Effector CD4-positive, alpha-beta T cell (primary cell): ENCODE results near the gene LIPE.
"Not testable (repeated sequence)": the region's sequence is repeated elsewhere in the genome, so short reads cannot be mapped to it uniquely, and the experiment has no call there.

Source experiments
- DNase-seq: peaks from one replicate; pipeline ENCODE4 v3.0.0-alpha.2; 2020

Gene LIPE

GRCh38 chr19:42448306-42448705 is 21.1 kb upstream of the LIPE start:
- not testable (repeated sequence) for DNase-seq

GRCh38 chr19:42445948-42446347 is 18.8 kb upstream of the LIPE start:
- no peak for DNase-seq

DNA sequence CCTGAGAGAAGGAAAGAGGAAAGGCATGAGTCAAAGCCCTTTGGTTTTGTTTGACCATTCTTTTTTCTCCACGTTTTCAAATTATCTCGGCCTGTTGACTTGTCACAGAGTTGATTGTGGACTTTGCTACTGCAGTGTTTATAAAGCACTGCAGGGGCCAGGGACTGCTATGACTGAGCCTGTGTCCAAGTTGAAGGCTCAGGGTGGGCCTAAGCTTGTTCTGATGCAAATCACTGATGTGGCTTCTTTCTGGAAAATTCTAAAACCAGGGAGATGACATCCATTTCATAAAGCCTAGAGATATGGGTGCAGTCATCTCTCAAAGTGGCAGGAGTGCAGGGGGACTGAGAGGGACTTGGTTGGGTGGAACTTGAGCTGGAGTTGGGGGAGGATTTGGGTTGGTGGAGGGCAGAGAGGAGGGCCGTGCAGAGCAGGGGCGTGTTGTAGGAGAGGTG is 16.8 kb upstream of the LIPE start:
- no peak for DNase-seq

GRCh38 chr19:42442833-42443232 is 15.6 kb upstream of the LIPE start, which contains the start of gene CXCL17:
TSS of gene CXCL17 (minus strand) at chr19:42442946. CDS start at chr19:42442832, 114 bp downstream.
- no peak for DNase-seq

DNA sequence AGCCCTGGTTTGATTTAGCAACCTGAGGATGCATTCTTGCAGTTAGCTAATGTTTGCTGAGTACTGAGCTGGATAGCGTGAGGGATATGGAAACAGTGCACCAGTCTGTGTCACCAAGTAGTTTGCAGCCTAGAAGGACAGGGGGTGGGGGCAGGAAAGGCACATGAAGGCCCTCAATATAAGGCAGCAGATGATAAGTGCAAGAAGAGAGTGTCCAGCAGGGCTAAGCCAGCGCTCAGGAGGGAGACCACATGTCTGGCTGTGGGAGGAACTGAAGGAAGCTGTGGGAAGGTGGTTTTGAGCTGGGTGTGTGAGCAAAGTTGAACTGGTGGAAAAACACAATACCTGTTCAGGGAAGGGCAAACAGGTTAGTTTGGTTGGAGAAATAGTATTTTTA is 13.9 kb upstream of the LIPE start:
- no peak for DNase-seq

GRCh38 chr19:42440357-42441048 is 13.3 kb upstream of the LIPE start:
- peak; percentile 74 for DNase-seq

DNA sequence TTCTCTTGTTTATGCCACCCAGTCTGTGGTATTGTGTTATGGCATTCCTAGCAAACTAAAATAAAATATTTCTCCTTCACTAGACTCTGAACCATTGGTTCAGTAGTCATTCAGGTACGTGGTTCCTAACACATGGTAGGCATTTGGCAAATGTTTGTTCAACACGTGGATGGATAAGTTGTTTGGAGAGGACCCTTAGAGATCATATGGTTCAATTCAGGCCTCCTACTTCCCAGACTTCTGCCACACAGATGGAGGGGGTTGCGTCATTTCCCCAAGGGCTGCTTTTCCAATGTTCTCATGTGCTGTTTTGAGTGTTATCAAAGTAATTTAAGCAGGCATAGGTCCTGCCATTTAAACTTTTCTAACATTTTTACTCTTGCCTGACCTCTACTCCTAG is 8.8 kb upstream of the LIPE start:
- no peak for DNase-seq

DNA sequence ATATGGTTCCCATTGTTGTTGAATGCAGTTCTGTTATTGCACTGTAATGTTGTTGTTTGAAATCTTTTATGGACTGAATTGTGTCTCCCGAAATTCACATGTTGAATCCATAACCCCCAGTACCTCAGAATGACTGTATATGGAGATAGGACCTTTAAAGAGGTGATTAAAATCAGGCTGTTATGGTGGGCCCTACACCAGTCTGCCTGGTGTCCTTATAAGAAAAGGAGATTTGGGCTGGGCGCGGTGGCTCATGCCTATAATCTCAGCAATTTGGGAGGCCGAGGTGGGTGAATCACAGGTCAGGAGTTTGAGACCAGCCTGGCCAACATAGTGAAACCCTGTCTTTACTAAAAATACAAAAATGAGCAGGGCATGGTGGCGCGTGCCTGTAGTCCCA is 8.1 kb upstream of the LIPE start:
- no peak for DNase-seq

GRCh38 chr19:42433503-42434260 is 6.5 kb upstream of the LIPE start:
- peak; percentile 57 for DNase-seq

GRCh38 chr19:42431486-42431885 is 4.3 kb upstream of the LIPE start:
- no peak for DNase-seq

GRCh38 chr19:42428676-42429075 is 1.5 kb upstream of the LIPE start:
- DNase-seq: no peak

- no peak for DNase-seq
Measured at GRCh38 chr19:42426643-42427042, 545 bp downstream of the LIPE start.

DNA sequence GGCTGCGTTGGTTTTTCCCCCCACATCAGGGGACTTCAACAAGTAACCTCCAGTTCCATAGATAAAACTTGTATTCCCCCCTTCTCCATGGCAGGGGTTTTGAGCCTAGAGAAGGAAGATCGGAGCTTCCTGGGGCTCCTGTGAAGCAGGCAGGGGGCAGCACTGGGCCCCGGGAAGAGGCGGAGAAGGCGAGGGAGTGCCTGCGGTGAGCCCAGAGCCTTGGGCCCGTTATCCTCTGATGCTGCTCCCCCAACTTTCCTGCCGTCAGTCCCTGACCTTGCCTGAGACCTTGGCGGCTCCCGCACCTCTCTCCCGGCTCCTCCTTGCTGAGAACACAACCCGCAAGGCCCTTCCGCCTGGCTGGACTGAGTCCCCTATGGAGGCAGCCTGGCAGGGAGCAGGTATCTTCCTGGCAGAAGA is 2.5 kb downstream of the LIPE start:
- DNase-seq: no peak

- no peak for DNase-seq
Measured at GRCh38 chr19:42424345-42424707, 2.9 kb downstream of the LIPE start.

DNA sequence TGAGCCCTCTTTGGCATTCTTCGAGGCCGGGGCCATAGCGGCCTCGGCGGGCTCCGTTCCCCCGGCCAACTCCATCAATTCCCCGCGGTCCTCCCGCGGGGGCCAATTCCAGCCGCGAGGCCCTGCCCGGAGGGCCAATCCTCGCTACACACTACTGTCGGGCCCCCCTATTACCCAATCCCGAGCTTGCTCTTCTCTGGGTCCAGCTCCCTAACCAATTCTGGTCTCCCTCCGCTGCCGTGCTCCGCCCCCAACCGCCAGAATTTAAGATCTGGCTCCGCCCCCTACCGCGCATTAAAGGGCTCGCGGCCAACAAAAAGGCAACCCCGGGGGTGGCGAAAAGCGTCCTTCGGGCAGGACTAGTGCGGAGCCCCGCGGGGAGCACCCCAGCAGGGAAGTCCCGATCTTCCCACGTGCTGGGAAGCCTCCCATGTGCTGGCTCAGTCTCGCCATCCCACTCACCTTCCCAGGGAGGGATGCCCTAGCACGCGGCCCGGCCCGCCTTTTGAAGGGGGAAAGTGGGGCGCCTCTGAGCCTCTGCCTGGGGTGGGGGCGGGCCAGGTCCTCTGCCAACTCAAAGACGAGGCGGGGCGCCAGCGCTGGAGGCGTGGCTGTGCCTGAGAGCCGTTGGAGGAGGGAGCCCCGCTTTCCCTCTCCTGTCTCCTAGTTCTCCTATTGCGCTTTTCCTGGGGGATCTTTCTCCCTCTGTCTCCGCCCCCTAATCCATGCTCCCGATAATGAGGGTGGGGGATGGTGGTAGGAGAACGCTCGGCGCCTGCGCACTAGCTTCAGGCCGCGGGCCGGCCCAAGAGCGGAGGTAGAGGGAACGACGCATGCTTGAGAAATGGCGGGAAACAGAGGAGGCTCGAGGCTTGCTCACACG is 3.5 kb downstream of the LIPE start:
- DNase-seq: peak; percentile 88

DNA sequence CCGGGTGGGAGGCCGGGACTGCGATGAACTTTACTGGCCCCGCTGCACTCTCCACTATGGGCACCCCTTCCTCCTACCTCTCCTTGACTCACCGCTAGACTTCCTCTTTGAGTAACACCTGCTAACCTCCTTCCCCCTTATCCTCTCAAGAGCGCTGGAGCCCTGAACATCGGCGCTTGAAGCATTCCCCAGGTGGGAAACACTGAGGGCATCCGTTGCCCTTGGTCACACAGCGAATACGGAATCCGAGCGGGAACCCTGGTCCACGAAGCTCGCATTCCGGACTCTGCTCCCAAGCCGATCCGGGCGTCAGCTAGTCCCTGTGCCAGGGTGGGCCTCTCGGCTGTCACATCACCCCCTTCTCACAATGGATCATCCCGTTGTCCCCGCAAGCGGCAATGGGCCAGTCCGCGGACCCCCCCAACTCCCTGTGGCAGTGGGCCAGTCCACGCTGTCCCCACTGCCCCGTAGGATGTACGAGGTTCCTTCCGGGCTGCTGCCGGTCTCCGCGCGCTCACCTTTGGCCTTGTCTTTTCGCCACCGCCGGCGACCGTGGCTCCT is 4.2 kb downstream of the LIPE start:
- peak; percentile 44 for DNase-seq

DNA sequence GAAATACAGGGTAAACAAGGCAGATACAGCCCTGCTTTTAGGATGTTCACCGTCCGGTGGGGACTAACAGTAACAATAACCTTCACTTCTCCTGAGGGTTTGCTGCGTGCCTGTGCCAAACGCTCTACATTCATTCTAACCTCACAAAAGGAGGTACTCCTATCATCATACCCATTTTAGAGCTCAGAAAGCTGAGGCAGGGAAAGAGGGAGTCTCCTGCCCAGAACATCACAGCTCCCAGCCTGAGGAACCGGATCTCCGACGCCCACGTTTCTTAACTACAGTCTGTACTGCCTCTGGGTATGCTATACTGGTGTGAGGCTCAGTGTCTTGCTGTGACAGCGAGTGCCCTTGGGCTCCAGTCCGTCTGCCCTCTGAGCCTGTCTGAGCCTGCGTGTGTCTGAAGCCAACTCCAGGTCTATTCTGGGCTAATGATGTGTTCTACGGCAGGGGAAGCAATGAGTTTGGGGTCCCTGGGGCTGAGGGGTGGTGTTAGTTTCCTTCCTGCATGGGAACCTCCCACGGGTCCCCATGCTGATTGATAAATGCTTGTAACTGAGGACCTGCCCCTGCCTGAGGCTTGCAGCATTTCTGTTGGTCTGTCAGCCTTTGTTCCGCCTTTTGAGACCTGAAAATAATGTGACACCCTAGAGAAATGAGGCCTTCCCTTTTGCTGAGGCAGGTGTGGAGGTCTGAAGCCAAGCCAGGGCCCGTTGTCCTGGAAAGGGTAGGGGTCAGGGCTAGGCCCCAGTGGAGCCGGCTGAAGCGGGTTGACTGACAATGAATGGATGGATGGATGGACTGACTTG is 4.9 kb downstream of the LIPE start:
- DNase-seq: no peak

DNA sequence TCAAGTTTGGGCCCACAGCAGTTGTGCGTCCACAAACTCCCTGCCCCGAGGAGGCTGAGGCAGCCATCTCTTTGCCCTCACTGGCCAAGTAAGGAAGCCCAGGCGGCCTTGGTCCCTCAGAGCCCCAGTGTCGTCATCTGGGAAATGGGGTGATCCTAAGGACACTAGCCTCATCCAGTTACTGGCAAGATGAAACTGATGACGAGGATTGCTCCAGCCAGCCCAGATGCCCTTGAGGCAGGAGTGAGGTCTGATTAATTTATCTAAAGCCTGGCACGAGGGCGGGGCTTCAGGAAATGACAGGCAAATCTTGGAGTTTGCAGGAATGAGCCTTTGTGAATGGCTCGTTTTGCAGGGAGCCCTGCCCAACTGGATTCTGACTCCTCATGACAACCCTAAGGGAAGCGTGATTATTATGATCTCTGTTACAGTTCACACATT is 5.6 kb downstream of the LIPE start:
- DNase-seq: no peak

DNA sequence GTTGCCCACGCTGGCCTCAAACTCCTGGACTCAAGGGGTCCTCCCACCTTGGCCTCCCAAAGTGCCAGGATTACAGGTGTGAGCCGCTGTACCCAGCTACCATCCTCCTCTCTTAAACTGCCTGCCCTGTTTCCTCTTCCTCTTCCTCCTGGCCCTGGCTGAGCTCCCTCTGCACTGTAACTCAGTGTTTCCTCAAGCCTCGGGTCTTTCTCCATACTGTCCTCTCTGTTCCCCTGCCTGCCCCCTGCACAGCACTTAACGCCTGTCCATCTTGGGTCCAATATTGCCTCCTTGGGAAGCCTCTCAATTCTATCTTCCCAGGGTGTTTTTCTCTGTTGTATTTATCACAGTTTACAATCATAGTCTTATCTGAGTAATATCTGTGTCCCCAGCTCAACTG is 6.1 kb downstream of the LIPE start:
- no peak for DNase-seq

- DNase-seq: peak; percentile 74
Measured at GRCh38 chr19:42420055-42420544, 7.1 kb downstream of the LIPE start.

DNA sequence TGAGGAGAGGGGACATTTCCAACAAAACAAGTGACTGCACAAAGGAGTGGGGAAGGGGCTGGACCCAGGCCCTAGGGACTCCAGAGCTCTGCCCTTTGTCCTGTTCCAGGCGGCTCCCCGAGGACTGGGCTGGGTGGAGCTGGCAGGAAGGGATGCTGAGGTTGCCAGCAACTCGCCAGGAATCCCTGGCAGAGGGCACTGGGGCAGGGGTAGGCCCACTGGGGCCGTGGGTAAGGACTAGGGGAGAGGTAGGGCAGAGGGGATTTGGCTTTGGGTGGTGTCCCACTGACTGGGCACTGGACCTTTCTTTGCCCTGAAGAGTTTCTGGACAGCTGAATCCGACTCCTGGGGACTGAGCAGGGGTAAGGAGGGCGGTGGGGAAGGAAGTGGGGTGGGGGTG is 7.9 kb downstream of the LIPE start:
- no peak for DNase-seq

DNA sequence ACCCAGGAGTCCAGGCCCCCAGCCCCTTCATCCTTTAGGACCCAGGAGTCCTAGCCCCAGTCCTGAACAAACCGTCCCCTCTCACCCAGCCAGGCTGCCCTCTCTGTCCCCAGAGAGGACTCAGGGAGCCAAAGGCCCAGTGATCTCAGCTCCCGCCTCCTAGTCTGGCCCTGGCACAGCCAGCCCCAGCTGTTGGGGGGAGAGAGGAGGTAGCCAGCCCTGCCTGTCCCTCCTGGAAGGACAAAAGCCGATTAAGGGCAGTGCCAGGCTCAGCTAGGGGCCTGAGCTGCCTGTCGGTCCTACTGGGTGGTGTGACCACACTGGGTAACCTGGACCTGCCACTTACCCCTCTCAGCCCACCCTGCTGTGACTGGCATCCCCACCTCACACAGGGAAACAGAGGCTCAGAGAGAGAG is 14.5 kb downstream of the LIPE start:
- no peak for DNase-seq
